SK-N-SH treated with all-trans-retinoic acid at 6 μM for 48 hours (cell line): ENCODE results near the gene THSD4.

Experiments used
- PATZ1 ChIP-seq: fragments of 250-450 bp; sonication (Bioruptor Pico); IDR thresholded peaks from 2 replicates; pipeline ENCODE4 v1.8.0; 2020; ENCODE audit warnings: mild to moderate bottlenecking, moderate library complexity, borderline replicate concordance
- SNAI2 ChIP-seq: fragments of 250-450 bp; sonication (Bioruptor Pico); IDR thresholded peaks from 2 replicates; pipeline ENCODE4 v1.5.0; 2020; ENCODE audit warnings: mild to moderate bottlenecking, moderate library complexity

GRCh38 chr15:71197620-71198019, 82.3 kb downstream of the THSD4 start:
- TF ChIP-seq PATZ1 (CRISPR knock-in tag): no peak
- TF ChIP-seq SNAI2: no peak
